Chondrocyte (in vitro differentiated cells): ENCODE measurements around the gene GNAT1. TPM values are rescaled to one million over a fixed set of nuclear protein-coding genes. Genes with fewer than 3 reads are reported as not detected.

Experiments used
- DNase-seq: peaks from one replicate; pipeline ENCODE4 v3.0.0; 2021; ENCODE audit warnings: mixed read lengths, low spot score
- H3K27ac Mint-ChIP-seq: one replicate; pipeline ENCODE4 v1.8.0; 2021; ENCODE audit warnings: mild to moderate bottlenecking, moderate library complexity, mixed read lengths; ENCODE audit not compliant: unreplicated experiment
- H3K27me3 Mint-ChIP-seq: 2 replicates; pipeline ENCODE4 v1.8.0; 2021; ENCODE audit warnings: low read depth, mixed read lengths
- H3K36me3 Mint-ChIP-seq: 2 replicates; pipeline ENCODE4 v1.8.0; 2021; ENCODE audit warnings: low read depth, mixed read lengths
- H3K4me1 Mint-ChIP-seq: 2 replicates; pipeline ENCODE4 v1.8.0; 2021; ENCODE audit warnings: low read depth, mild to moderate bottlenecking, mixed read lengths
- H3K4me3 Mint-ChIP-seq: one replicate; pipeline ENCODE4 v1.8.0; 2021; ENCODE audit warnings: mild to moderate bottlenecking, moderate library complexity, mixed read lengths; ENCODE audit not compliant: unreplicated experiment
- H3K9me3 Mint-ChIP-seq: 2 replicates; pipeline ENCODE4 v1.8.0; 2021; ENCODE audit warnings: low read depth, mixed read lengths
- total RNA-seq: library from RNA; stranded (reverse); gene quantifications from 3 replicates; pipeline ENCODE4 v1.2.1, GENCODE V29; 2021
- TF ChIP-seq, protein P1 (sequence below): fragments of 200-600 bp; sonication (generic); IDR thresholded peaks from 2 replicates; pipeline ENCODE4 v1.5.0; 2021; ENCODE audit warnings: antibody characterized with exemption, mild to moderate bottlenecking, moderate library complexity

GNAT1 gene
- total RNA-seq, 1 donor from 2014 or later, result not detected

DNA sequence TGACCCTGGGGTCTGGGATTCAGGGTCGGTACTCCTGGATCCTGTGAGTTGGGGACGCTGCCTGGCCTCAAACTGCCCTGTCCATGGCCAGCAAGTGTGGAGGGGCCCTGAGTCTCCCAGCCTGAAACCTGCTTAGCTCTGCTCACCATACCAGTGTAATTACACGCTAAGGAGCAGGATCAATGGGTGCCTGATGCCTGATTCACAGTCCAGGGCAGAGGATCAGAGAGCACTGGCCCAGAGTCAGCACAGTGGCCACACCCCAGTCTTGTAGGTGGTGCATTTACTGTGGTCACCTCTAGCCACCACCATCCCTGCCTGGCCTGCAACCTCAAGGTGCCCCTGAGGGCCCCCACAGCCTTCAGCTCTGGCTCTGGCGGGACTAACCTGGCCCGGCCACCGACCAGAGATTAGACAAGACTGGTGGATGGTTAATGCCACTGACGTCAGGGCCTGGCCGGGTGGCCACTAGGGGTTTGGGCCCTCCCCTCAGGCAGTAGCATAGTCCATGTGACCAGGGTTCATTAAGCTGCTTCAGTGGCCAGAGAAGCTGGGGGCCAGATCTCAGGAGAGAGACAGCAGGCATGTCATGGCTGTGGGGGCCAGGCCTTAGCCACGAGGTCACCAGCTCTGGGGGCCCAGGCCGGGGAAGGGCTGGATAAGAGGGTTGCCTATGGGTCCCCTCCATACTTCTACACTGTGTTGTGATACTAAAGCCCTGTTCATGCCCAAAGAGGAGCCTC, 10.3 kb downstream of the GNAT1 start:
- Mint-ChIP-seq H3K4me3 (no peak overlapping the region), H3K4me1 (peaks cover 4% of the 10 kb centered on the region), H3K27me3 (peaks cover 20% of the 10 kb centered on the region), H3K27ac (no peak overlapping the region), H3K36me3 (no peaks in the 10 kb centered on the region), H3K9me3 (no peaks in the 10 kb centered on the region)
- TF ChIP-seq, protein P1, sequence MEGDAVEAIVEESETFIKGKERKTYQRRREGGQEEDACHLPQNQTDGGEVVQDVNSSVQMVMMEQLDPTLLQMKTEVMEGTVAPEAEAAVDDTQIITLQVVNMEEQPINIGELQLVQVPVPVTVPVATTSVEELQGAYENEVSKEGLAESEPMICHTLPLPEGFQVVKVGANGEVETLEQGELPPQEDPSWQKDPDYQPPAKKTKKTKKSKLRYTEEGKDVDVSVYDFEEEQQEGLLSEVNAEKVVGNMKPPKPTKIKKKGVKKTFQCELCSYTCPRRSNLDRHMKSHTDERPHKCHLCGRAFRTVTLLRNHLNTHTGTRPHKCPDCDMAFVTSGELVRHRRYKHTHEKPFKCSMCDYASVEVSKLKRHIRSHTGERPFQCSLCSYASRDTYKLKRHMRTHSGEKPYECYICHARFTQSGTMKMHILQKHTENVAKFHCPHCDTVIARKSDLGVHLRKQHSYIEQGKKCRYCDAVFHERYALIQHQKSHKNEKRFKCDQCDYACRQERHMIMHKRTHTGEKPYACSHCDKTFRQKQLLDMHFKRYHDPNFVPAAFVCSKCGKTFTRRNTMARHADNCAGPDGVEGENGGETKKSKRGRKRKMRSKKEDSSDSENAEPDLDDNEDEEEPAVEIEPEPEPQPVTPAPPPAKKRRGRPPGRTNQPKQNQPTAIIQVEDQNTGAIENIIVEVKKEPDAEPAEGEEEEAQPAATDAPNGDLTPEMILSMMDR, result no peak
- DNase-seq, result no peak

DNA sequence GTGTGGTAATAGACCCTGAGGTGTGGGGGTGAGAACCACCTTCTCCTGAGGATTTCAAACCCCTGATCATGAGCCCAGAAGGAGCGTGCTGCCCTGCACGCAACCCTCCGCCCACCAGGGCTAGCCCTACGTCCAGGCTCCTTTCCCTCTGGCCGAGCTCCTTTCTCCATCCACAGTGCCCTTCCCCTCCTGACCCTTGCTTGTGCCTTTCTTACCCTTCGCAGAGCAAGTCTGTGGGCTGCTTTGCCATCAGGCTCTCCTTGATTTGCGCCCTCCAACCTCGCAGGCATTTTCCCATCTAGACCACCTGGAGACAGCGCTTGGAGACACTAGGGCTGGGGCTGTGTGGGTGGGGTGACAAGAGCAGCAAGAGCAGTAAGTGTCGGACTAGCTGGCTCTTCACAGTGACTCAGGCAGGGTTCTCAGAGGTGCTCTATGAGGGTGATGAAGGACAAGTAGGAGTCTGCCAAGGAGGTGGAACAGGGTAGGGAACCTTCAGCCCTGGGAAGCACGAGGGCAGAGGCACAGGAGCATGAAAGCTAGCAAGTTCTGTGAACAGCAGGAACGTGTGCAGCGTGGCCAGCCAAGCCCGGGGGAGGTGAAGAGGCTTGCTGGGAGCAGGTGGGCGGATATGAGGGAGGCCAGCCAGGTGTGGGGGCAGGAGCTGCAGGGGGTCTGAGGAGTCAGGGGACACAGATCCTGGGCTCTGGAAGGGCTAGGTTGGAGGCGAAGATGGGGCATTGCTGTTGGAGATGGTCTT, 11.1 kb downstream of the GNAT1 start:
- no peaks in the 10 kb centered on the region for H3K9me3 Mint-ChIP-seq
- peaks cover 4% of the 10 kb centered on the region for H3K4me1 Mint-ChIP-seq
- no peak overlapping the region for H3K4me3 Mint-ChIP-seq
- no peak overlapping the region for H3K27ac Mint-ChIP-seq
- H3K36me3 Mint-ChIP-seq, result no peaks in the 10 kb centered on the region
- H3K27me3 Mint-ChIP-seq, result peaks cover 20% of the 10 kb centered on the region
- TF ChIP-seq, protein P1, result no peak
- no peak for DNase-seq

DNA sequence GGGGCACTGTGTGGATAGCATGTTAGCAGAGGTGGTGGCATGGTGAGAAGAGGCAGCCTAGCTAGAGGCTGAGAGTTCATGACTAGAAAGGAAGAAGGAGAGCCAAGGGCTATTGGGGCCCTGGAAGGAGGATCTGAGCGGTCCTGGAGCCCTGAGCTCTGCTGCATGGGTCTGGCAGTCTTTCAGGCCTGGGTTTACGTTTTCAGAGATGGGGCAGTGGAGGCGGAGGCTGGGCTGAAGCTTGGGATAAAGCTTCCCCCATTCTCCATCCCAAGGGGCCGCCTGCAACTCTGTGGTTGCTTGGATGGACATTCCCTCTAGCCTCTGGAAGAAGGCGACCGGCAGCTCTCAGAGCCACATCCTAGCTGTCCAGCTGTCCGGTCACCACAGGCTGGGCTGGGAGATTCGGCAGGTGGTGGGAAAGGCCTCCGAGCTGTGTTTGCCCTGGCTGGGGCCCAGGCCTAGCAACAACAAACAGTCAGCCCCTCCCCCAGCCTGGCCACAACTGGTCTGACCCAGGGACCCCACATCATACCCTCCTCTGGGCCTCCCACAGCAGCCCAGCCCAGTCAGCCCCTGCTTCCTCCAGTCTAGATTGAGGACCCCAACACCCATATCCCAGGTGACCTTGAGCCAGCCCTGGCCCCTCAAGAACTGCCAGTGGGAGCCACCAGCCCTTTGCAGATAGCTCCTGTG, 11.9 kb downstream of the GNAT1 start:
- TF ChIP-seq, protein P1, result no peak
- H3K36me3 Mint-ChIP-seq, result no peaks in the 10 kb centered on the region
- peaks cover 4% of the 10 kb centered on the region for H3K4me1 Mint-ChIP-seq
- H3K4me3 Mint-ChIP-seq, result no peak overlapping the region
- H3K27ac Mint-ChIP-seq, result no peak overlapping the region
- no peaks in the 10 kb centered on the region for H3K9me3 Mint-ChIP-seq
- no peak for DNase-seq
- peaks cover 20% of the 10 kb centered on the region for H3K27me3 Mint-ChIP-seq

DNA sequence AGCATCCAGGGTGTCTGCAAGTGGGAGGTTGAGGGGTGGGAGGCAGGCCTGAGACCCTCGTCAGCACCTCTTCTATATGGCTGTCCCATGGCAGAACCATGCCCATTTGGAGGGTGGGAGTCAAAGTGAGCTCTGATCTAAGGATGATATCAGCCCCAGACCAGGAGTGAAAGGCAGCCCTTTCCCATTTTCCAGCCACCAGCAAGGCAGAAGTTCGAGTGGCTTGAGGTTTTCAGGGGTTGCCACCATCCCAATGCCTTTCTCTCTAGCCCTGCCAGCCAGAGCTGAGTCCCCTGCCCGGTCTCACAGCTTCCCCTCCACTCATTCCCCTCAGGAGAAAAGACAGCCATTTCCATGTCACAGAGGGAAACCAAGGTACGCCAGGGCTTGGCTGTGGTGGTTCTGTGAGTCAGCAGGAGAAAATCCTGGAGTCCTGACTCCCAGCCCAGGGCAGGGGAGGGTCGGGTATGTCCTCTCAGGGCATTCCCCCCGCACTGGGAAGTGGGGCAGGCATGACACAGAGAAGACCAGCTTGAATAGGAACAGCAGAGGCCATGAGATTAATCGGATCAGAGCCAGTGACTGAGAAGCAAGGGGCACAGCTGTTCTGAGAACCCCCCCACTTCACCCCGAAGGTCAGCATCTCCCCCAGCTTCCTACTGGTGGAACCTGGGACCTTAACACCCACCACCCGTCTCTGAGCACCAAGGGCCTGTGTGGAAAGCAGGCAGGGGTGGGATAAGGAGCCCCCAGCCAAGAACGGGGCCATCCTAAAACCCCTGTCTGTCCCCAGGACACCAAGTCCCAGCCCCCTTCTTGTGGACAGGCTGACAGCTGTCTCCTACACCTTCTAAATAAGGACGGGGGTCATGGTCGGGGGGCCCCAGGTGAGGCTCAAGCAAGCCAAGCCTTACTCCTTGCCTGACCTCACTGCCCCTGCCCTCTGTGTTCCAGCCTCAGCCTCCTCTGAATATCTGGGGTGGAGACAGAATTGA, 12.7 kb downstream of the GNAT1 start:
- H3K9me3 Mint-ChIP-seq, result no peaks in the 10 kb centered on the region
- H3K4me3 Mint-ChIP-seq, result peak overlapping the region; percentile 28
- H3K4me1 Mint-ChIP-seq, result peaks cover 10% of the 10 kb centered on the region
- peaks cover 18% of the 10 kb centered on the region for H3K27me3 Mint-ChIP-seq
- DNase-seq, result no peak
- no peak overlapping the region for H3K27ac Mint-ChIP-seq
- TF ChIP-seq, protein P1, result no peak
- H3K36me3 Mint-ChIP-seq, result no peaks in the 10 kb centered on the region
